IPS-NIHi7 (cell line): ENCODE data around the gene PBX4.

Experiments used
- DNase-seq: peaks from one replicate; pipeline ENCODE4 v3.0.0; 2012; ENCODE audit warnings: mixed read lengths; ENCODE audit errors: extremely low spot score

The PBX4 gene

GRCh38 chr19:19554074-19555023 lies 64.1 kb downstream of the PBX4 start:
- DNase-seq = peak; percentile 92

- DNase-seq = no peak
Observed at GRCh38 chr19:19553670-19554069, 64.8 kb downstream of the PBX4 start.

- DNase-seq = peak; percentile 86
Observed at GRCh38 chr19:19552798-19553197, 65.7 kb downstream of the PBX4 start.

- DNase-seq = no peak
Observed at GRCh38 chr19:19551853-19552192, 66.7 kb downstream of the PBX4 start.

- DNase-seq = no peak
Observed at GRCh38 chr19:19550972-19551852, 67.3 kb downstream of the PBX4 start.

- DNase-seq = no peak
Observed at GRCh38 chr19:19550485-19550929, 68.0 kb downstream of the PBX4 start.

GRCh38 chr19:19549804-19550464 lies 68.6 kb downstream of the PBX4 start:
- DNase-seq = no peak

- no peak for DNase-seq
Observed at GRCh38 chr19:19548915-19549759, 69.3 kb downstream of the PBX4 start.

- DNase-seq = no peak
Observed at GRCh38 chr19:19547674-19548336, 70.7 kb downstream of the PBX4 start.

GRCh38 chr19:19546751-19547162 lies 71.7 kb downstream of the PBX4 start:
- DNase-seq = no peak

- no peak for DNase-seq
Observed at GRCh38 chr19:19545707-19546106, 72.8 kb downstream of the PBX4 start.

GRCh38 chr19:19544954-19545591 lies 73.4 kb downstream of the PBX4 start:
- no peak for DNase-seq

GRCh38 chr19:19544257-19544953 lies 74.1 kb downstream of the PBX4 start:
- DNase-seq = no peak

GRCh38 chr19:19543640-19544039 lies 74.8 kb downstream of the PBX4 start:
- DNase-seq = no peak

GRCh38 chr19:19543101-19543500 lies 75.4 kb downstream of the PBX4 start:
- DNase-seq = no peak

- no peak for DNase-seq
Observed at GRCh38 chr19:19542507-19542906, 76.0 kb downstream of the PBX4 start.

- no peak for DNase-seq
Observed at GRCh38 chr19:19541616-19542015, 76.9 kb downstream of the PBX4 start.

GRCh38 chr19:19540715-19541515 lies 77.6 kb downstream of the PBX4 start:
- peak; percentile 97 for DNase-seq
